Measurements from ENCODE around the gene CEP63.

CEP63 gene

GRCh38 chr3:134622806-134623365 is 137.0 kb downstream of the CEP63 start:
- H3K4me3 Mint-ChIP-seq: no peak overlapping the region
- H3K9me3 Mint-ChIP-seq: no peaks in the 10 kb centered on the region
- no peaks in the 10 kb centered on the region for H3K36me3 Mint-ChIP-seq (ENCODE audit: low read depth)
- H3K27ac Mint-ChIP-seq: no peak overlapping the region
- no peak for TF ChIP-seq CTCF (IDR thresholded peaks at IDR 0.05; ENCODE audit: unreplicated experiment in 3 of 3)
- H3K27me3 Mint-ChIP-seq (ENCODE audit: low read depth): peaks cover 4% of the 10 kb centered on the region
- no peaks in the 10 kb centered on the region for H3K4me1 Mint-ChIP-seq

GRCh38 chr3:134623615-134624245 is 137.9 kb downstream of the CEP63 start:
- no peaks in the 10 kb centered on the region for H3K4me1 Mint-ChIP-seq
- no peak for TF ChIP-seq CTCF (IDR thresholded peaks at IDR 0.05; ENCODE audit: unreplicated experiment in 3 of 3)
- H3K27me3 Mint-ChIP-seq (ENCODE audit: low read depth): peaks cover 4% of the 10 kb centered on the region
- H3K4me3 Mint-ChIP-seq: no peak overlapping the region
- H3K9me3 Mint-ChIP-seq: peaks cover under 1% of the 10 kb centered on the region
- no peaks in the 10 kb centered on the region for H3K36me3 Mint-ChIP-seq (ENCODE audit: low read depth)
- H3K27ac Mint-ChIP-seq: no peak overlapping the region

Measured in nephron (organoid).